Keratinocyte (primary cell): Measurements from ENCODE around the gene SFN. TPM values are rescaled to one million over a fixed set of nuclear protein-coding genes. Genes with fewer than 3 reads are reported as not detected.

ENCODE experiments used
- DNase-seq: peaks from one replicate; pipeline ENCODE4 v3.0.0-alpha.2; 2011; ENCODE audit warnings: low read depth, missing footprints, low spot score
- FAIRE-seq: peaks from 2 replicates; lab custom pipeline; 2011; peaks lifted over from hg19 to GRCh38; lab: Jason Lieb, UNC
- H2AFZ ChIP-seq: 2 replicates; pipeline ENCODE4 v1.6.0; 2012; ENCODE audit warnings: low read length, control low read depth, inconsistent platforms; ENCODE audit not compliant: control insufficient read depth
- H3K27ac ChIP-seq: 2 replicates; pipeline ENCODE4 v1.5.1; 2011; ENCODE audit warnings: low read length; ENCODE audit not compliant: control insufficient read depth, insufficient read depth
- H3K27me3 ChIP-seq: 3 replicates; pipeline ENCODE4 v1.6.0; 2011; ENCODE audit warnings: low read length; ENCODE audit not compliant: control insufficient read depth, insufficient read depth; ENCODE audit errors: extremely low read depth
- H3K36me3 ChIP-seq, 2 experiments: 2 replicates in 1 of 2; 3 replicates in 1 of 2; pipeline ENCODE4 v1.5.1; 2011; ENCODE audit warnings: low read length in 2 of 2, mild to moderate bottlenecking in 1 of 2; ENCODE audit not compliant: control insufficient read depth in 2 of 2, insufficient read depth in 2 of 2; ENCODE audit errors: extremely low read depth in 1 of 2
- H3K4me1 ChIP-seq: 3 replicates; pipeline ENCODE4 v1.5.1; 2011; ENCODE audit warnings: low read length; ENCODE audit not compliant: control insufficient read depth, insufficient read depth; ENCODE audit errors: extremely low read depth
- H3K4me2 ChIP-seq: 3 replicates; pipeline ENCODE4 v1.6.0; 2011; ENCODE audit warnings: low read depth, low read length; ENCODE audit not compliant: control insufficient read depth, insufficient read depth; ENCODE audit errors: extremely low read depth
- H3K4me3 ChIP-seq, 3 experiments: fragments of 200-600 bp in 1 of 3; sonication (generic) in 1 of 3; 2 replicates in 2 of 3; 3 replicates in 1 of 3; pipeline ENCODE4 v1.5.1; 2011 to 2016; ENCODE audit warnings: low read length in 3 of 3, mild to moderate bottlenecking in 3 of 3, control low read depth in 2 of 3, inconsistent platforms in 1 of 3, low read depth in 1 of 3, mixed read lengths in 1 of 3, mixed run types in 1 of 3, moderate library complexity in 1 of 3; ENCODE audit not compliant: control insufficient read depth in 2 of 3, insufficient read depth in 2 of 3; ENCODE audit errors: extremely low read depth in 1 of 3
- H3K79me2 ChIP-seq: 2 replicates; pipeline ENCODE4 v1.6.0; 2012; ENCODE audit warnings: low read length; ENCODE audit not compliant: control insufficient read depth, insufficient read depth
- H3K9ac ChIP-seq: 3 replicates; pipeline ENCODE4 v1.6.0; 2011; ENCODE audit warnings: low read length; ENCODE audit not compliant: control insufficient read depth, insufficient read depth; ENCODE audit errors: extremely low read depth
- H3K9me1 ChIP-seq: 3 replicates; pipeline ENCODE4 v1.6.0; 2011; ENCODE audit warnings: low read length; ENCODE audit not compliant: control insufficient read depth, insufficient read depth; ENCODE audit errors: extremely low read depth
- H3K9me3 ChIP-seq: 2 replicates; pipeline ENCODE4 v1.5.1; 2012; ENCODE audit warnings: low read depth, low read length; ENCODE audit not compliant: control insufficient read depth
- H4K20me1 ChIP-seq: 3 replicates; pipeline ENCODE4 v1.6.0; 2011; ENCODE audit warnings: low read length; ENCODE audit not compliant: control insufficient read depth, insufficient read depth; ENCODE audit errors: extremely low read depth
- EZH2 ChIP-seq: IDR thresholded peaks from one replicate; pipeline ENCODE4 v1.6.1; 2012; ENCODE audit warnings: inconsistent platforms, mild to moderate bottlenecking, low read length, moderate library complexity
- dilution Hi-C: fragments of 300-500 bp; cut with MboI; formaldehyde crosslinking; loops from one replicate; pipeline ENCODE4 v1.7.0; 2020; ENCODE audit warnings: low sequenced_read_pairs; ENCODE audit not compliant: extremely low pct_ligation_motif_present
- polyA plus RNA-seq, 5 experiments: library from polyadenylated mRNA; depleted of rRNA in 3 of 5; stranded (reverse) in 3 of 5; stranded (forward) in 1 of 5; unstranded in 1 of 5; fragments of >200 nt; gene quantifications; 1 replicate in 1 of 5; 2 replicates in 3 of 5; 3 replicates in 1 of 5; pipeline versions ENCODE4 v1.2.1 to v1.2.3, GENCODE V29; 2011 to 2012; ENCODE audit warnings: missing spikeins in 2 of 5, low read depth in 1 of 5, low replicate concordance in 1 of 5
- TF ChIP-seq, protein P1 (sequence below), 3 experiments: IDR thresholded peaks in 1 of 3; conservative IDR thresholded peaks in 1 of 3; optimal IDR thresholded peaks in 1 of 3; 2 replicates in 2 of 3; 3 replicates in 1 of 3; pipeline versions ENCODE3 to v1.5.1; 2011; ENCODE audit warnings: low read length in 3 of 3, mild to moderate bottlenecking in 3 of 3, moderate library complexity in 2 of 3, control low read depth in 1 of 3, inconsistent platforms in 1 of 3; ENCODE audit not compliant: insufficient read depth in 2 of 3; ENCODE audit errors: extremely low read depth in 1 of 3

Gene SFN
- polyA plus RNA-seq, 1 donor (not counting 4 experiments of a cell fraction or from before 2014, with no cell fraction given), result 1,394 TPM

DNA sequence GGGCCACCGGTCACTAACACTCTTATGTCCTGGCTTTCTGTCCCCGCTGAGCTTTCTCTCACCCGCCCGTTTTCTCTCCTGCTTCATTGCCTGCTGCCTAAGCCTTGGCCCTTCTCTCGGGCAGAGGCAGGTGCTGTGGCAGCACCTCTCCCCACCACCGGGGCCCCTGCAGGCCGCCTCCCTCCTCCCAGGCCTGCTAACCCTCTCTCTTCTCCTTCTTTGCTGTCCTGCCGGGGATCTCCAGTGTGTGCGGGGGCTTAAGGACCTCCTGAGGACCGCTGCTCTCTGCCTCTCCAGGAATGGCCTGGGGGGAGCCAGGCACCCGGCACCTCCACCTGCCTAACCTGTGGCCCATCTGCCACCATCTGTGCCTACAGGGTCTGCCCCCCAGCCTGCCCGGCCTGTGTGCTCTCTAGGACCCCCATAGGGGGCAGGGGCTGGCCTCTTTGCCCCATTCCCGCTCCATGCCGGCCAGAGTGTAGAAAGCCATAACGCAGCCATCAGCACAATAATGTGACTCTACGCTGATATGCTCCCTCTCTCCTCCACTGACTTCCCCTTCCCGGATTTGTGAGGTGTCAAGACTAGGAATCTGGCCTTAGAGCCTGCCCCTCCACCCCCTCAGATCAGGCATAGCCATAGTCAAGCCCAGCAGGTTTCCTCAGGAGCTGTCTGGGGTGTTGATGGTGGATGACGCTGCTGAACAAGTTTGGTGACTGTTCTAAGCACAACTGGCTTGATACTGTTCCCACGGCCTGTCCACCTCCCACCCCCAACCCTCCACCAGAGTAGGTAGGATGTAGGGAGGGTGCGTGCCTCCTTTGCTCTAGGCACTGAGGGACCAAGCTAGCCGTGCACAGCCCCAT, 6.1 kb upstream of the SFN start:
- Histone ChIP-seq H3K9me1 (no peaks in the 10 kb centered on the region), H3K27ac (peak overlapping the region; percentile 100), H3K9me3 (no peaks in the 10 kb centered on the region), H4K20me1 (no peaks in the 10 kb centered on the region), H3K4me3 (no peak overlapping the region), H3K27me3 (no peaks in the 10 kb centered on the region), H3K9ac (peak overlapping the region; percentile 93), H3K36me3 (peaks cover 0 to 17% of the 10 kb centered on the region in 2 experiments), H3K4me2 (peak overlapping the region; percentile 76), H2AFZ (no peak overlapping the region), H3K4me1 (peaks cover 93% of the 10 kb centered on the region), H3K79me2 (no peaks in the 10 kb centered on the region)
- TF ChIP-seq, protein P1, sequence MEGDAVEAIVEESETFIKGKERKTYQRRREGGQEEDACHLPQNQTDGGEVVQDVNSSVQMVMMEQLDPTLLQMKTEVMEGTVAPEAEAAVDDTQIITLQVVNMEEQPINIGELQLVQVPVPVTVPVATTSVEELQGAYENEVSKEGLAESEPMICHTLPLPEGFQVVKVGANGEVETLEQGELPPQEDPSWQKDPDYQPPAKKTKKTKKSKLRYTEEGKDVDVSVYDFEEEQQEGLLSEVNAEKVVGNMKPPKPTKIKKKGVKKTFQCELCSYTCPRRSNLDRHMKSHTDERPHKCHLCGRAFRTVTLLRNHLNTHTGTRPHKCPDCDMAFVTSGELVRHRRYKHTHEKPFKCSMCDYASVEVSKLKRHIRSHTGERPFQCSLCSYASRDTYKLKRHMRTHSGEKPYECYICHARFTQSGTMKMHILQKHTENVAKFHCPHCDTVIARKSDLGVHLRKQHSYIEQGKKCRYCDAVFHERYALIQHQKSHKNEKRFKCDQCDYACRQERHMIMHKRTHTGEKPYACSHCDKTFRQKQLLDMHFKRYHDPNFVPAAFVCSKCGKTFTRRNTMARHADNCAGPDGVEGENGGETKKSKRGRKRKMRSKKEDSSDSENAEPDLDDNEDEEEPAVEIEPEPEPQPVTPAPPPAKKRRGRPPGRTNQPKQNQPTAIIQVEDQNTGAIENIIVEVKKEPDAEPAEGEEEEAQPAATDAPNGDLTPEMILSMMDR (optimal IDR thresholded peaks at IDR 0.05 in 1 of 3, IDR thresholded peaks at IDR 0.05 in 1 of 3, conservative IDR thresholded peaks at IDR 0.05 in 1 of 3; ENCODE audit: extremely low read depth in 1 of 3, insufficient read depth in 2 of 3, low read length in 3 of 3), result no peak
- no peak for TF ChIP-seq EZH2
- DNase-seq, result no peak
- peak; percentile 56 for FAIRE-seq
- dilution Hi-C loops, result no loop called here

DNA sequence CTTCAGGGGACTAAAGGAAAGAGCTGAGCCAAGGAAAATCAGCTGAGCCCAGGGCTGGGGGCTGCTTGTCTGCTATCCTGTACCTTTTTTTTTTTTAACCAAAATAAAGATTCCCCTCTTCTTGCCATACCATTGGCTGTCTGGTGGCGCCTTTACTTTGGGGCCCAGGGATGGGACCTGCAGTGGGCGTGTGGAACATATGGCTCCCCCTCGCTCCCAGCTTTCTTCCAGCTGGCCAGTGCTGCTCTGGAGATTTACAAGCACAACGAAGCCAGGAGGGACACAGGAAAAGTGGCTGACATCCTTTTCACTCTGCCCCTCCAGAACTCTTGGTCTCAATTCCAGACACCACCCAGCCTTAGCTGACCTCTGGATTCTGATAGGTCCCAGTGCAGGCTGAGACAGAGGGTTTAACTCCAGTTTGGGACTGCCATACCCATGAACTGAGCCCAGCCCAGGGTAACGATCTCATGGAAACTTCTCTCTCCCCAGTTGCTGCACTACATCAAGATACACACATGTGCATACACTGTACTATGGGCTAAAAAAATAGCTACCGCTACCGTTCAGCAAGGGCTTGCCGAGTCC, 5.4 kb upstream of the SFN start:
- Histone ChIP-seq H3K27me3 (no peaks in the 10 kb centered on the region), H3K4me1 (peaks cover 99% of the 10 kb centered on the region), H3K4me3 (peak overlapping the region in 1 of 3 experiments; percentile 23), H3K79me2 (no peaks in the 10 kb centered on the region), H3K36me3 (peaks cover 0 to 13% of the 10 kb centered on the region in 2 experiments), H3K9ac (peak overlapping the region; percentile 93), H3K9me3 (no peaks in the 10 kb centered on the region), H3K9me1 (no peaks in the 10 kb centered on the region), H3K4me2 (peak overlapping the region; percentile 76), H4K20me1 (no peaks in the 10 kb centered on the region), H2AFZ (no peak overlapping the region), H3K27ac (peak overlapping the region; percentile 100)
- no peak for DNase-seq
- no peak for FAIRE-seq
- TF ChIP-seq, protein P1 (optimal IDR thresholded peaks at IDR 0.05 in 1 of 3, IDR thresholded peaks at IDR 0.05 in 1 of 3, conservative IDR thresholded peaks at IDR 0.05 in 1 of 3; ENCODE audit: extremely low read depth in 1 of 3, insufficient read depth in 2 of 3, low read length in 3 of 3), result no peak
- no peak for TF ChIP-seq EZH2
- dilution Hi-C loops, result no loop called here
